Body of pancreas (tissue), 4 donors: ENCODE data around the gene ICE2. TPM values are rescaled to one million over a fixed set of nuclear protein-coding genes. Genes with fewer than 3 reads are reported as not detected.

ENCODE experiments used
- ATAC-seq: fragments of 150-250 bp; one replicate; pipeline ENCODE4 v1.9.1; 2016
- DNase-seq, 4 donors: peaks; one replicate each; pipeline ENCODE4 v3.0.0-alpha.2; 2019
- H3K27ac ChIP-seq, 4 donors: fragments of 200-600 bp; sonication (generic); 1 replicate in 3 of 4; 2 replicates in 1 of 4; pipeline versions ENCODE4 v1.5.1 to v1.6.1; 2016 to 2019; ENCODE audit warnings: mild to moderate bottlenecking in 1 of 4, mixed read lengths in 1 of 4, moderate library complexity in 1 of 4
- H3K27me3 ChIP-seq, 2 donors: fragments of 200-600 bp; sonication (generic); one replicate each; pipeline ENCODE4 v1.6.0; 2016; ENCODE audit warnings: mild to moderate bottlenecking in 1 of 2
- H3K36me3 ChIP-seq, 2 donors: fragments of 200-600 bp; sonication (generic); replicated peaks in 1 of 2; 2 replicates each; pipeline ENCODE4 v1.5.1; 2016; ENCODE audit warnings: low read depth in 2 of 2; ENCODE audit not compliant: insufficient read depth in 1 of 2
- H3K4me1 ChIP-seq: fragments of 200-600 bp; sonication (generic); one replicate; pipeline ENCODE4 v1.6.0; 2016
- H3K4me3 ChIP-seq, 2 donors: fragments of 200-600 bp; sonication (generic); 1 replicate in 1 of 2; 2 replicates in 1 of 2; pipeline ENCODE4 v1.5.1; 2016 to 2019
- H3K9me3 ChIP-seq, 3 donors: fragments of 200-600 bp; sonication (generic); 1 replicate in 2 of 3; 2 replicates in 1 of 3; pipeline ENCODE4 v1.5.1; 2016
- POLR2A ChIP-seq, 3 donors: fragments of 450-650 bp; IDR thresholded peaks; one replicate each; pipeline ENCODE4 v1.6.1; 2016; ENCODE audit warnings: antibody characterized with exemption in 3 of 3, mild to moderate bottlenecking in 2 of 3
- WGBS, 2 donors: methylation state at CpG; one replicate each; pipeline ENCODE4 v1.1.5; 2017; 5-methylcytosine and 5-hydroxymethylcytosine counted together
- intact Hi-C: fragments of 100-400 bp; cut with DNase I; formaldehyde crosslinking; loops from one replicate; pipeline ENCODE4 v1.15.1; 2023
- total RNA-seq, 2 donors: library from RNA; depleted of rRNA; stranded (reverse); fragments of >200 nt; gene quantifications; one replicate each; pipeline ENCODE4 v1.1.0, GENCODE V29; 2016
- TF ChIP-seq, protein P1 (sequence below), 7 experiments: fragments of 450-650 bp in 4 of 7; fragments of 200-600 bp in 3 of 7; sonication (generic) in 3 of 7; IDR thresholded peaks; one replicate each; pipeline ENCODE4 v1.5.1; 2016 to 2019; ENCODE audit warnings: antibody characterized with exemption in 7 of 7

ICE2 gene
- total RNA-seq, 2 donors from 2014 or later, result 20.1 to 24.4 TPM

DNA sequence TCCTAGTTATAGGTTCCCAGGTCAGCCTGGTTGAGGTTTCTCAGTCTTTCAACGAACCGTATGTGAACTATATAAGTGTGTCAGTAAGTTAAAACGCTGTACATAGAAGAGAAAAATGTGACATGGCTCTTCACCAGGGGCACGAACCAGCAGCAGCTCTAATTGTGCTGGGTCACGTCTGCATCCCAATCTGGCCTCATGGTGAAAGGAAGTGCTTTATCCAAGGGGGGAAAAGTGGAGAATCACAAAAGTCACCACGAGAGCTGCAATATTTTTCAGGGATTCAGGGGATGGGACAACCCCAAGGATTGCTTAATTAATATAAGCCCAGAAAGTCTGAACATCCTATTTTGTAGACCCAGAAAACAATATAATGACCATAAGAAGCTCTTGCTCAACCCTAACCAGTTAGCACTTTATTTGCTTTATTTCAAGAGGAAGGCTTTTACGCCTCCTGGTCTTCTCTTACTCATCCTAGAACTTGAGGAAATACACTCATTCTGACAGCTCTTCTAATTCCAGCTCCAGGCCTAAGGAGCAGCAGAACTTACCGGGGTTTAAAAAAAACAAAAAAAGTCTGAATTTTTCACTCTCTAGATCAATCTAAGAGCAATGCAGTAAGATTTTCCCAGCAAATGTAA is 97.7 kb downstream of the ICE2 start:
- ATAC-seq, result no peak
- Histone ChIP-seq H3K27ac (peak overlapping the region; percentile 17 to 85 (median 78)), H3K4me1 (peaks cover 26% of the 10 kb centered on the region), H3K36me3 (peaks cover 0 to 4% of the 10 kb centered on the region in 2 donors), H3K9me3 (no peaks in the 10 kb centered on the region), H3K27me3 (no peaks in the 10 kb centered on the region), H3K4me3 (no peak overlapping the region)
- no peak for DNase-seq
- intact Hi-C loops, result no loop called here
- WGBS, 2 donors, result 89 to 91% methylated on average over 8 of the region's 8 CpGs
- TF ChIP-seq POLR2A (IDR thresholded peaks at IDR 0.05), result no peak
- TF ChIP-seq, protein P1, sequence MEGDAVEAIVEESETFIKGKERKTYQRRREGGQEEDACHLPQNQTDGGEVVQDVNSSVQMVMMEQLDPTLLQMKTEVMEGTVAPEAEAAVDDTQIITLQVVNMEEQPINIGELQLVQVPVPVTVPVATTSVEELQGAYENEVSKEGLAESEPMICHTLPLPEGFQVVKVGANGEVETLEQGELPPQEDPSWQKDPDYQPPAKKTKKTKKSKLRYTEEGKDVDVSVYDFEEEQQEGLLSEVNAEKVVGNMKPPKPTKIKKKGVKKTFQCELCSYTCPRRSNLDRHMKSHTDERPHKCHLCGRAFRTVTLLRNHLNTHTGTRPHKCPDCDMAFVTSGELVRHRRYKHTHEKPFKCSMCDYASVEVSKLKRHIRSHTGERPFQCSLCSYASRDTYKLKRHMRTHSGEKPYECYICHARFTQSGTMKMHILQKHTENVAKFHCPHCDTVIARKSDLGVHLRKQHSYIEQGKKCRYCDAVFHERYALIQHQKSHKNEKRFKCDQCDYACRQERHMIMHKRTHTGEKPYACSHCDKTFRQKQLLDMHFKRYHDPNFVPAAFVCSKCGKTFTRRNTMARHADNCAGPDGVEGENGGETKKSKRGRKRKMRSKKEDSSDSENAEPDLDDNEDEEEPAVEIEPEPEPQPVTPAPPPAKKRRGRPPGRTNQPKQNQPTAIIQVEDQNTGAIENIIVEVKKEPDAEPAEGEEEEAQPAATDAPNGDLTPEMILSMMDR (IDR thresholded peaks at IDR 0.05), result no peak

DNA sequence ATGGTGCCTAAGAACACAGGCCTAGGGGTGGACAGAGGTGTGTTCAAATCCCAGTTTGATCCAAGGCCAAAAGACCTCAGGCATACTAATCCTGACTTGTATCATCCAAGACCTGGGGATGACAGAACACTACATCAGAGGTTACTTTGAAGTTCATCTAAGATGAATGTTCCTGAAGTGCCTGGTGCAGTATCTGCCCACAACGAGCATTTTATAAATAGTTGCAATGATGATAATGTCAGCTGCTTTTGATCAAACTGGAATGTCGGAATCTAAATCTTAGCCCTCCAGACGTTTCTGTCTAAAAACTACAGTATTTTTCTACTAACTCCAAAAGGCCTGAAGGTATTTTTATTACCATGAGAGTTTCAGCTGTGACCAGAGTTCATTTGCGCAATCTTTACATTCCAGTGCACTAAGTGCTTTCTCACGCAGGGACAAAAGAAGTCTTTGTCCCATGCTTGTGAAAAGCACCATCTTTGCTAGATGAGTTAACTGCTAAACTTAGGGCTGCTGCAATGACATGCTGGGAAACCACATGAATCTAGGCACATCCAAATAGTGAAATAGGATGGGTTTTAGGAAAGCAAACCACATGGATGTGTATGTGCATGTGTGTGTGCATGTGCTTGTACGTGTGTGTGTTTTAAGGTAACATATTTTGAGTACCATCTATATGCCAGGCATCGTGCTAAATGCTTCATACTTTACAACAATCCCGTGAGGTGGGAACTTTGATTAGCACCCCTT is 99.2 kb downstream of the ICE2 start:
- H3K27me3 ChIP-seq, result no peaks in the 10 kb centered on the region
- H3K36me3 ChIP-seq, result peaks cover 0 to 4% of the 10 kb centered on the region in 2 donors
- H3K4me1 ChIP-seq, result peaks cover 41% of the 10 kb centered on the region
- H3K27ac ChIP-seq, result peak overlapping the region; percentile 74 to 85 (median 78)
- no peak overlapping the region for H3K4me3 ChIP-seq
- 62 to 70% methylated on average over 8 of the region's 8 CpGs for WGBS, 2 donors
- DNase-seq, result peak in 2 of 4 donors; percentile 39 to 52
- intact Hi-C loops, result no loop called here
- H3K9me3 ChIP-seq, result no peaks in the 10 kb centered on the region
- TF ChIP-seq, protein P1 (IDR thresholded peaks at IDR 0.05), result no peak
- TF ChIP-seq POLR2A (IDR thresholded peaks at IDR 0.05), result no peak
- ATAC-seq, result peak; percentile 88

DNA sequence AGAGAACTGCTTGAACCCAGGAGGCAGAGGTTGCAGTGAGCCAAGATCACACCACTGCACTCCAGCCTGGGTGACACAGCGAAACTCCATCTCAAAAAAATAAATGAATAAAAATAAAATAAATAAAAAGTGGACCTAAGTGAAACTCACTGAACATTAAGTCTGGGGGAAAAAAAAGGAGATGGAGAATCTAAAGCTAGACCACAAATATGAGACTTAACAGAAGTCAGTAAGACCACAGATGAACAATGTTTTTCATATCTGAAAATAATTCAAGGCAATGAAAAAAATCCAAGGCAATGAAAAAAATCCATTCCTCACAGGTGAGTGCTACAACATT is 99.8 kb downstream of the ICE2 start:
- no peaks in the 10 kb centered on the region for H3K27me3 ChIP-seq
- WGBS, 2 donors, result 85 to 91% methylated on average over 1 of the region's 1 CpG
- H3K4me3 ChIP-seq, result no peak overlapping the region
- H3K27ac ChIP-seq, result peak overlapping the region; percentile 69 to 85 (median 78)
- intact Hi-C loops, result no loop called here
- H3K4me1 ChIP-seq, result peaks cover 41% of the 10 kb centered on the region
- no peaks in the 10 kb centered on the region for H3K9me3 ChIP-seq
- DNase-seq (no peak), ATAC-seq (no peak)
- peaks cover 0 to 4% of the 10 kb centered on the region in 2 donors for H3K36me3 ChIP-seq
- no peak for TF ChIP-seq POLR2A (IDR thresholded peaks at IDR 0.05)
- TF ChIP-seq, protein P1 (IDR thresholded peaks at IDR 0.05), result no peak

DNA sequence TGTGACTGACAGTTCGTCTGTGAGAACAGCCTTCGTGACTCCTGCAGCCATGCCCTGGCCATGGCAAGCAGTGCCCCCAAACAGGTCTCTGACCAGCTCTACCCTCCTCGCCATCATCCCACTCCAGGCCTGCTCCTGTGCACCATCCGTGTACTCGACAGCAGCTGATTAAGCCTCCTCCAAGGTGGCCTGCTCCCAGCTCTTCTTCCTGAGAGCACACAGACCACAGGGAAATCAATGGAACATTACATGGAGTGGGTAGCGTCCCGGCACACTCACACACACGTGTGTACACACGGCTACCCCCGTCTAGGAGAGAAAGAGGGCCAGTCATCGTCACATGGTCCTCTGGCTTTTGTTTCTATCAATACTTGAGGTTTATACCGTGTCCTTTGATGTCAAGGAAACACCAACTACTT is 102.3 kb downstream of the ICE2 start:
- 81 to 85% methylated on average over 10 to 12 of the region's 12 CpGs for WGBS, 2 donors
- TF ChIP-seq, protein P1 (IDR thresholded peaks at IDR 0.05), result no peak
- no peak for TF ChIP-seq POLR2A (IDR thresholded peaks at IDR 0.05)
- Histone ChIP-seq H3K4me1 (peaks cover 57% of the 10 kb centered on the region), H3K27ac (peak overlapping the region in 3 of 4 donors; percentile 42 to 85 (median 42)), H3K4me3 (no peak overlapping the region), H3K27me3 (no peaks in the 10 kb centered on the region), H3K36me3 (peaks cover 0 to 4% of the 10 kb centered on the region in 2 donors), H3K9me3 (no peaks in the 10 kb centered on the region)
- intact Hi-C loops, result no loop called here
- ATAC-seq (no peak), DNase-seq (no peak)
